ENCODE data around the gene TMEM53. TPM values are rescaled to one million over a fixed set of nuclear protein-coding genes. Genes with fewer than 3 reads are reported as not detected.
"Not testable (repeated sequence)": the region's sequence is repeated elsewhere in the genome, so short reads cannot be mapped to it uniquely, and the experiment has no call there.

Gene TMEM53
- total and polyA plus RNA-seq, 4 experiments from 2014 or later = 1.7 to 5.7 (median 2.9) TPM

- H3K27ac ChIP-seq (ENCODE audit: low read depth, low read length); H3K27me3 ChIP-seq (ENCODE audit: insufficient read depth, low read length); H3K36me3 Mint-ChIP-seq; DNase-seq; intact Hi-C loops (cut with micrococcal nuclease); H3K9me3 ChIP-seq (ENCODE audit: control insufficient read depth in 1 of 2, low read length in 2 of 2); H3K4me3 ChIP-seq (ENCODE audit: low read length in 2 of 2); H3K36me3 ChIP-seq (ENCODE audit: insufficient read depth, low read length); H3K9me3 Mint-ChIP-seq; H3K27me3 Mint-ChIP-seq; POLR2A ChIA-PET (ENCODE audit: partially characterized antibody); H3K4me3 Mint-ChIP-seq; H3K27ac Mint-ChIP-seq: not testable (repeated sequence)
- CTCF ChIA-PET (ENCODE audit: partially characterized antibody) = interaction anchor here (1.0 kb wide), 1 partner anchor 14 kb away, joined by 3 read pairs; no protein-coding TSS in a partner anchor
- H3K4me1 Mint-ChIP-seq = peaks cover 13 to 18% (median 16%) of the 10 kb centered on the region in 4 donors
- H3K4me1 ChIP-seq (ENCODE audit: insufficient read depth, low read length) = peaks cover 10% of the 10 kb centered on the region
Measured at GRCh38 chr1:44666719-44667118, 7.6 kb downstream of the TMEM53 start.

- Mint-ChIP-seq H3K27me3 (no peaks in the 10 kb centered on the region), H3K9me3 (no peaks in the 10 kb centered on the region), H3K36me3 (no peaks in the 10 kb centered on the region), H3K4me1 (peaks cover 12 to 18% (median 15%) of the 10 kb centered on the region in 4 donors), H3K27ac (peak overlapping the region in 6 of 7 donors; percentile 59 to 94 (median 84)), H3K4me3 (peak overlapping the region; percentile 39 to 86 (median 66))
- ChIA-PET CTCF (ENCODE audit: partially characterized antibody) (interaction anchor here (1.0 to 5.4 kb wide), 5 partner anchors 9 to 92 kb away, joined by 3 to 39 read pairs (median 3); partner anchors contain the start of genes ARMH1 and TMEM53), POLR2A (ENCODE audit: partially characterized antibody) (interaction anchor here (1.7 kb wide), 1 partner anchor 32 kb away, joined by 12 read pairs; no protein-coding TSS in a partner anchor)
- Histone ChIP-seq H3K4me3 (ENCODE audit: low read length in 2 of 2) (no peak overlapping the region), H3K36me3 (ENCODE audit: insufficient read depth, low read length) (no peaks in the 10 kb centered on the region), H3K4me1 (ENCODE audit: insufficient read depth, low read length) (peaks cover 10% of the 10 kb centered on the region), H3K9me3 (ENCODE audit: control insufficient read depth in 1 of 2, low read length in 2 of 2) (no peaks in the 10 kb centered on the region), H3K27ac (ENCODE audit: low read depth, low read length) (no peak overlapping the region), H3K27me3 (ENCODE audit: insufficient read depth, low read length) (no peaks in the 10 kb centered on the region)
- DNase-seq = peak in 2 of 5 donors; percentile 15 to 17
- intact Hi-C loops (cut with micrococcal nuclease) = no loop called here
Measured at GRCh38 chr1:44664730-44665370, 9.4 kb downstream of the TMEM53 start.

GRCh38 chr1:44663417-44663816 is 10.9 kb downstream of the TMEM53 start:
- H3K27me3 ChIP-seq (ENCODE audit: insufficient read depth, low read length) = no peaks in the 10 kb centered on the region
- H3K4me3 ChIP-seq (ENCODE audit: low read length in 2 of 2) = no peak overlapping the region
- H3K4me3 Mint-ChIP-seq = peak overlapping the region in 1 of 8 donors; percentile 15
- no peak overlapping the region for H3K27ac ChIP-seq (ENCODE audit: low read depth, low read length)
- H3K9me3 Mint-ChIP-seq = no peaks in the 10 kb centered on the region
- H3K9me3 ChIP-seq (ENCODE audit: control insufficient read depth in 1 of 2, low read length in 2 of 2) = no peaks in the 10 kb centered on the region
- no peaks in the 10 kb centered on the region for H3K36me3 ChIP-seq (ENCODE audit: insufficient read depth, low read length)
- DNase-seq = no peak
- ChIA-PET POLR2A (ENCODE audit: partially characterized antibody) (interaction anchor here (1.1 to 1.7 kb wide), 2 partner anchors 10 to 31 kb away, joined by 3 to 12 read pairs; no protein-coding TSS in a partner anchor), CTCF (ENCODE audit: partially characterized antibody) (interaction anchor here (3.0 to 5.4 kb wide), 2 partner anchors 11 to 12 kb away, joined by 16 to 39 read pairs; partner anchors contain the start of genes ARMH1 and TMEM53)
- no peaks in the 10 kb centered on the region for H3K27me3 Mint-ChIP-seq
- intact Hi-C loops (cut with micrococcal nuclease) = no loop called here
- H3K36me3 Mint-ChIP-seq = no peaks in the 10 kb centered on the region
- peaks cover 12 to 18% (median 15%) of the 10 kb centered on the region in 4 donors for H3K4me1 Mint-ChIP-seq
- peak overlapping the region in 2 of 7 donors; percentile 30 to 84 for H3K27ac Mint-ChIP-seq
- peaks cover 10% of the 10 kb centered on the region for H3K4me1 ChIP-seq (ENCODE audit: insufficient read depth, low read length)

- peaks cover 13 to 18% (median 15%) of the 10 kb centered on the region in 4 donors for H3K4me1 Mint-ChIP-seq
- no peaks in the 10 kb centered on the region for H3K9me3 Mint-ChIP-seq
- POLR2A ChIA-PET (ENCODE audit: partially characterized antibody) = no interaction called here
- Histone ChIP-seq H3K27ac (ENCODE audit: low read depth, low read length) (no peak overlapping the region), H3K4me3 (ENCODE audit: low read length in 2 of 2) (no peak overlapping the region), H3K36me3 (ENCODE audit: insufficient read depth, low read length) (no peaks in the 10 kb centered on the region), H3K9me3 (ENCODE audit: control insufficient read depth in 1 of 2, low read length in 2 of 2) (no peaks in the 10 kb centered on the region), H3K4me1 (ENCODE audit: insufficient read depth, low read length) (peaks cover 10% of the 10 kb centered on the region), H3K27me3 (ENCODE audit: insufficient read depth, low read length) (no peaks in the 10 kb centered on the region)
- intact Hi-C loops (cut with micrococcal nuclease) = no loop called here
- no peak overlapping the region for H3K27ac Mint-ChIP-seq
- H3K4me3 Mint-ChIP-seq = no peak overlapping the region
- CTCF ChIA-PET (ENCODE audit: partially characterized antibody) = interaction anchor here (5.4 kb wide), 1 partner anchor 11 kb away, joined by 39 read pairs; no protein-coding TSS in a partner anchor
- H3K27me3 Mint-ChIP-seq = no peaks in the 10 kb centered on the region
- DNase-seq = no peak
- no peaks in the 10 kb centered on the region for H3K36me3 Mint-ChIP-seq
Measured at GRCh38 chr1:44662683-44663030, 11.6 kb downstream of the TMEM53 start.

GRCh38 chr1:44661781-44662682 is 12.2 kb downstream of the TMEM53 start:
- Histone ChIP-seq H3K27ac (ENCODE audit: low read depth, low read length) (no peak overlapping the region), H3K27me3 (ENCODE audit: insufficient read depth, low read length) (no peaks in the 10 kb centered on the region), H3K4me1 (ENCODE audit: insufficient read depth, low read length) (peaks cover 10% of the 10 kb centered on the region), H3K4me3 (ENCODE audit: low read length in 2 of 2) (no peak overlapping the region), H3K9me3 (ENCODE audit: control insufficient read depth in 1 of 2, low read length in 2 of 2) (no peaks in the 10 kb centered on the region), H3K36me3 (ENCODE audit: insufficient read depth, low read length) (no peaks in the 10 kb centered on the region)
- Mint-ChIP-seq H3K4me3 (no peak overlapping the region), H3K36me3 (no peaks in the 10 kb centered on the region), H3K27me3 (no peaks in the 10 kb centered on the region), H3K9me3 (no peaks in the 10 kb centered on the region), H3K4me1 (peaks cover 13 to 18% (median 15%) of the 10 kb centered on the region in 4 donors), H3K27ac (no peak overlapping the region)
- intact Hi-C loops (cut with micrococcal nuclease) = no loop called here
- POLR2A ChIA-PET (ENCODE audit: partially characterized antibody) = no interaction called here
- DNase-seq = no peak
- CTCF ChIA-PET (ENCODE audit: partially characterized antibody) = interaction anchor here (5.4 kb wide), 1 partner anchor 10 kb away, joined by 39 read pairs; no protein-coding TSS in a partner anchor

DNA sequence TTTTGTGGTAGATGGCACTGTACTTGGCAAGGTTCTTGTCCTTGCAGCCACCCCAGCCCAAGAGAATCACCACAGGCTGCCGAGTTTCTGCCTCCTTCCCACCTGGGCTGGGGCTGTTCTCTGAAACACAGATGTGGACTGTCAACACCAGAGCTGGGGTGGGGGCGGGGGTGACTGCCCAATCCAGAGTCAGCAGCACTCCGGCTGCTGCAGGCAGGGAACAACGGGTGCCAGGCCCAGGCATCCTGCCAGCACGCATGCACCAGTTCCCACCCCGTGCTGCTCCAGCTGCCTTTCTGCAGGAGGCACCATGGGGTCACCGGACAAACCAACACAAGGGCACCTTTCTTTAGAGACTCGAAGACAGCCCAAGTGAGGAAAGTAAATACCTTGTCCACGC is 14.1 kb downstream of the TMEM53 start:
- peaks cover 10% of the 10 kb centered on the region for H3K4me1 ChIP-seq (ENCODE audit: insufficient read depth, low read length)
- ChIA-PET CTCF (ENCODE audit: partially characterized antibody) (interaction anchor here (5.4 kb wide), 1 partner anchor 8 kb away, joined by 39 read pairs; no protein-coding TSS in a partner anchor), POLR2A (ENCODE audit: partially characterized antibody) (interaction anchor here (0.7 kb wide), 1 partner anchor 948 kb away, joined by 3 read pairs; no protein-coding TSS in a partner anchor)
- no peak for DNase-seq
- H3K27me3 Mint-ChIP-seq = no peaks in the 10 kb centered on the region
- no peaks in the 10 kb centered on the region for H3K9me3 ChIP-seq (ENCODE audit: control insufficient read depth in 1 of 2, low read length in 2 of 2)
- H3K36me3 Mint-ChIP-seq = peaks cover 0 to 4% of the 10 kb centered on the region in 2 donors
- no peak overlapping the region for H3K27ac Mint-ChIP-seq
- H3K27ac ChIP-seq (ENCODE audit: low read depth, low read length) = no peak overlapping the region
- no peak overlapping the region for H3K4me3 Mint-ChIP-seq
- no peaks in the 10 kb centered on the region for H3K9me3 Mint-ChIP-seq
- H3K27me3 ChIP-seq (ENCODE audit: insufficient read depth, low read length) = no peaks in the 10 kb centered on the region
- no peaks in the 10 kb centered on the region for H3K36me3 ChIP-seq (ENCODE audit: insufficient read depth, low read length)
- H3K4me3 ChIP-seq (ENCODE audit: low read length in 2 of 2) = no peak overlapping the region
- peaks cover 12 to 15% (median 14%) of the 10 kb centered on the region in 4 donors for H3K4me1 Mint-ChIP-seq
- intact Hi-C loops (cut with micrococcal nuclease) = no loop called here

DNA sequence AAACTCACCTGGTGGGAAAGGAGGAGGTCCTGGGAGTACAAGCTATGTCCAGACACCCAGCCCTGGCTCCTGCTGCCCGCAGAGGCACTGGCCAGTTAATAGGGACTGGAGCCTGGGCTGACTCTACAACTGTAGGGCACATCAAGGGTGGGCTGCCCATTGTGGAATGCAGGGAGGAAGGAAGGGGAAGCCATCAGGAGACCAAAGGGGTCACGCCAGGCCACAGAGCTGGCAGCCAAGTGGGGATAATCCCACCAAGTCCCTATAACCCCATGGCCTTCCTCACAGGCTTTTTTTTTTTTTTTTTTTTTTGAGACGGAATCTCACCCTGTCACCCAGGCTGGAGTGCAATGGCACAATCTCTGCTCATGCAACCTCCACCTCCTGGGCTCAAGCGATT is 14.7 kb downstream of the TMEM53 start:
- Histone ChIP-seq H3K4me3 (ENCODE audit: low read length in 2 of 2) (no peak overlapping the region), H3K9me3 (ENCODE audit: control insufficient read depth in 1 of 2, low read length in 2 of 2) (no peaks in the 10 kb centered on the region), H3K4me1 (ENCODE audit: insufficient read depth, low read length) (peaks cover 5% of the 10 kb centered on the region), H3K27me3 (ENCODE audit: insufficient read depth, low read length) (no peaks in the 10 kb centered on the region), H3K27ac (ENCODE audit: low read depth, low read length) (no peak overlapping the region), H3K36me3 (ENCODE audit: insufficient read depth, low read length) (no peaks in the 10 kb centered on the region)
- peaks cover 0 to 5% of the 10 kb centered on the region in 2 donors for H3K36me3 Mint-ChIP-seq
- DNase-seq = no peak
- peak overlapping the region in 1 of 8 donors; percentile 48 for H3K4me3 Mint-ChIP-seq
- H3K27ac Mint-ChIP-seq = no peak overlapping the region
- peaks cover 7 to 9% (median 8%) of the 10 kb centered on the region in 4 donors for H3K4me1 Mint-ChIP-seq
- POLR2A ChIA-PET (ENCODE audit: partially characterized antibody) = interaction anchor here (0.7 kb wide), 1 partner anchor 948 kb away, joined by 3 read pairs; no protein-coding TSS in a partner anchor
- no peaks in the 10 kb centered on the region for H3K9me3 Mint-ChIP-seq
- no peaks in the 10 kb centered on the region for H3K27me3 Mint-ChIP-seq
- CTCF ChIA-PET (ENCODE audit: partially characterized antibody) = no interaction called here
- intact Hi-C loops (cut with micrococcal nuclease) = no loop called here

All from CD4-positive, alpha-beta memory T cell (primary cell).